GM19372 (cell line): Measurements from ENCODE around the gene HSPA1A.
"Not testable (repeated sequence)": the region's sequence is repeated elsewhere in the genome, so short reads cannot be mapped to it uniquely, and the experiment has no call there.

Source experiments
- ATAC-seq: cut with Tn5 transposase; IDR thresholded peaks from one replicate; pipeline ENCODE4 v1.9.1; 2021; ENCODE audit warnings: mild to moderate bottlenecking, low read depth, moderate library complexity; ENCODE audit not compliant: unreplicated experiment

The HSPA1A gene

DNA sequence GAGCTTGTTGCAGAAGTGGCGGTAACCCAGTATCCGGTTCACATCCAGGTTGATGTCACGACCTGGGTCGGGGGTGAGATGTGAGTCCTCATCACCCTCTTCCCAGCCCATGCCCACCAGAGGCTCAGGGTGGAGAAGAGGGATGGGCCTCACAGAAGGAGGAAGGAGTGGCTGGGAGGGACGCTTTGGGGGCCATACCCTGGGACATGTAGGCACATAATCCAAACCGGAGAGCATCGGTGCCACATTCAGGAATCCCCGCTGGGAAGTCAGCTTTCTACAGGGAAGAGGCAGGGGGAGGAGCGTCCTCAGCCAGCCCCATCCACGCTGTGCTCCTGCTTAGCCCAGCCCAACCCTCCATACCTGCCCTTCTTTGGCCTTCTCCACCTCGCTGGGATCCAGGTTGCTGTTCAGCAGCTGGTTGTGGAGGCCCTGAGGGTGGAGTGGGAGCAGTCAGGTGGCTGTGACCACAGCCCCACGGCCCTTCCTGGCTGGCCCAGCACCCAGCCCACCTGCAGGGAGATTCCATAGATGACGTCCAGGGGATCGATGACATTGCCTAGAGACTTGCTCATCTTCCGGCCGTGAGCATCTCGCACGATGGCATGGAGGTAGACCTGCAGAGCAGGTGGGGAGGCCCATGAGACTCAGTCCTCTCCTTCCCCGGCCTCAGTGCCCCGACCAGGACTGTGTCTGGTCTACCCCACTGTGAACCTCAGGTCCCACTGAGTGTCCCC lies 34.7 kb upstream of the HSPA1A start:
- ATAC-seq, result no peak

DNA sequence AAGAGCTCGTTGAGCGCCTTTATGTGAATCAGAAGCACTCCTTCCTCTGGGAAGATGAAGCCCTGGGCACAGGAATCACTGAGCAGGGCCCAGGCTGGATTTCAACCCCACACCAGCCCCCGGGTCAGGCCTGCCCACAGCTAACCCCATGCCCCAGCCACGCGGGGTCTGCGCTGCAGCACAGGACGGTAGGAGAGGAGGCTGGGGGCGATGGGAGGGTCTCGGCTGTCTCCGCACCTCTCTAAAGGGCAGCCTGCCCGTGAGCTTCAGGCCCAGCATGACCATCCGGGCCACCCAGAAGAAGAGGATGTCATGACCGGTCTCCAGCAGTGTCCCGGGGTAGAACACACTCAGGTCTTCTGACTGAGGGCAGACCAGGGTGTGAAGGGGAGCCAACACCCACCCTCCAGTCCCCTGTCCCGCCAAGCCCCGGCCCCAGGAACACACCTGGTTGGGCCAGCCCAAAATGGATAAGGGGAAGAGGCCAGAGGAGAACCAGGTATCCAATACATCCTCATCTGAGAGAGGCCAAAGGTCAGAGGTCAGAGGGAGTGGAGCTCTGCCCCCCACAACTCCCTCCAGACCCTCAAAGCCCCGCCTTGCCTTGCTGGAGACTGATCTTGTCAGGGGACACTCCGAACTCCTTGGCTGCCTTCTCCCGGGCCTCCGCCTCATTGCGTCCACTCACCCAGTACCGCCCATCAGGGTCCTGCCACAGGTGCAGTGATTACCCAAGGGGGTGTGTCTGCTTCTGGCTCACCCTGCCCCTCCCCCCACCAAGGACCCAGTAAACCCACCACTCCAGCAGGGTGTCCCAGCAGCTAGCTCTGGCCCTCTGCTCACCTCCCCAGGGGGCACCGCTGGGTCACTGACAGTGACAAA lies 33.9 kb upstream of the HSPA1A start:
- no peak for ATAC-seq

DNA sequence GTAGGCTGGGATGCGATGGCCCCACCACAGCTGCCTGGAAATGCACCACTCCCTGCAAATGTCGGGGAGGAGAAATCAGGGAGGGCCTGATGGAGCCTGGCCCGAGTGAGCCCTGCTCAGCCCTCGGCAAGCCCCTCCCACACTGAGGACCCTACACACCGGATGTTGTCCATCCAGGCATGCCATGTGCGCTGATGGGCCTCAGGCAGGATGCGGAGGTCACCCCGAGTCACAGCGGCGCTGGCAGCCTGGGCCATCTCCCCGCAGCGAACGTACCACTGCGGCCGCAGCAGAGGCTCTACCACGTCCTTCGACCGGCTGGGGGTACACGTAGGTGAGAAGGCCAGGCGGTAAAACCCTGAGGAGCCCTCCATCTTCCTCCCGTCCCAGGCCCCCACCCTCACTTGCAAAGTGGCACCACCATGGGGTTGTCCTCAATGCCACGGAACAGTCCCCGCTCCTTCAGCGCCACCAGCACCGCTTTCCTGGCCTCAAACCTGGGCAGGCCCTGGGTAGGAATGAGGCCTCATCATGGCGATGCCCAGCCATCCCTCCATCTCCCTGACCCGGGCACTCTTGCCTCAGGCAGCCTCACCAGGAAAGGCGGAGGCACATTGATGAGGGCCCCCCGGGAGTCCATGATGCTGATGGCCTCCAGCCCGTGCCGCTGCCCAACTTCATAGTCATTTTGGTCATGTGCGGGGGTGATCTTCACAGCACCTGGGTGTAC lies 33.1 kb upstream of the HSPA1A start:
- no peak for ATAC-seq

DNA sequence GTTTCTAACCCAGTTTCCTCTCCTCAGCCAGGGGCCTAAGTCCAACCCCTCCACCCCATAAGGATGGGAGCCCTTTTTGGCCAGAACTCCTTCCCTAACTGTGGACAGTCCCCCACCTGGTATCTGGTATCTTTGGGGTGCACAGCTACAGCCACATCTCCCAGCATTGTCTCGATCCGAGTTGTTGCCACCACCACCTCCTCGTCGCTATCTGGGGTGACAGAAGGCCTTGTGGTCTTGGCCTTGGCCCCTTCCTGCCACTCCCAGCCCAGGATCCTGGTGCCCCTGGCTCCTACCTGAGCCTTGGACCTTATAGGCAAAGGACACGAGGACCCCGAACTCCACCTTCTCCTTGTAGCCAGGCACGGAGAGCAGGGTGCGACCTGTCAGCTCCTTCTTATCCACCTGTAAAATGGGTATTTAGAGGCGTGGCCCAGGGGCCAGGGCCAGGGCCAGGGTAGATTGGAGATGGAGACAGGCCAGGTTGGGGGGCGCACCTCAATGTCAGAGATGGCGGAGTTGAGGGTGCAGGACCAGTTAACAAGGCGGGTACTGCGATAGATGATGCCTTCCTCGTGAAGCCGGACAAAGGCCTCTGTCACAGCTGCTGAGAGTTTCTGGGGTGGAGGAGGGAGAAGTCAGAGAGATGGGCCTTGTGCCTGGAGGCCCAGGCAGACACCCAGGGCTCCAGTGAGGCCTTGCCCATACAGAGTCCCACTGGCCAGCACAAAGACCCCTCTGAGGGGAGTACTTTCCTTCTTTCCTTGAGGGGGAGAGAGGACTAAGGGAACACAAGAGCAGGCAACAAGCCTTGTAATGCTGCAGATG lies 31.0 kb upstream of the HSPA1A start:
- ATAC-seq, result no peak

DNA sequence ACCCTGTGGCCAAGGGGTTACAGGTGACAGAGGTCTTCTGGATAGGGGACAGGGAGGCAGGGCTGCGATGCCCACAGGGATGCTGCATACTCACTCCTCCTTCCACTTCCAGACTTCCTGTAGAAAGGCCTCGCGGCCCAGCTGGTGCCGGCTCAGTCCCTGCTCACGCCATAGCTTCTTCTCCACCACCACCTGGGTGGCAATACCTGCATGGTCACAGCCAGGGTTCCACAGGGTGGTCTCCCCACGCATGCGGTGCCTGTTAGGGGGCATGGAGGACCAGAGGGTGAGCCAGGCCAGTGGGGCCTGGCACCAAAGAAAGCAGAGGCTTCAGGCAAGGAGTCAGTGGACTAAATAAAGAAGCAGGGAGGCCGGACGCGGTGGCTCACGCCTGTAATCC lies 29.9 kb upstream of the HSPA1A start:
- ATAC-seq, result no peak

DNA sequence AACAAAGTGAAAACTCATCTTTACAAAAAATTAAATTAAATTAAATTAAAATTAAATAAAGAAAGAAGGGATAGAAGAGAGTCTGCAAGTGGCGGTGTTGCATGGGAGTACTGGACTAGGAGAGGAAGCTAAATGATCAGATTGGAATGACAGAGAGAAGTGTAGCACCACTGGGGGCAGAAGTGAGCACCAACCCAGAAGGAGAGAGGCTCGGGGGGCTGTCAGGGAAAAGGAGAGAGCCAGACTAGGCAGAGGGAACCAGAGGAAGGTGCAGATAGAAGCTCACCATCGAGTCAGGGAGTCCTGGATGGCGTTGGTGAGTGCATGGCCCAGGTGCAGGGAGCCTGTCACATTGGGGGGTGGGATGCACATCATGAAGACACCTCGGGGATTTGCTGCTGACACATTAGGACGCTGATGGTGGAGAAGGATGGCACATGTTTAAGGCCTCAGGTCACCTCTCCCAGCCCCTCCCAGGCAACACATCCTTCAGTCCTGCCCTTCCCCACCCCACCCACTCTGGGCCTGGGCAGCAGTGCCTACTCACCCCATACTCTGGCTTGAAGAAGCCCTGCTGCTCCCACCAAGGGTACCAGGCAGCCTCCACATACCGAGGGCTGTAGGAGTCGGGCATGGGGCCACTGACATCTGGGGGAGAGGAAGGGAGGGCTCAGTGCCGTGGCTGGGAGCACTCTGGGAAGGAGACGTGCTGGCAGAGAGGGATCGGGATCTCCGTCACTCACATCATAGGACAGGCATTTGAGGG lies 23.8 kb upstream of the HSPA1A start:
- no peak for ATAC-seq

DNA sequence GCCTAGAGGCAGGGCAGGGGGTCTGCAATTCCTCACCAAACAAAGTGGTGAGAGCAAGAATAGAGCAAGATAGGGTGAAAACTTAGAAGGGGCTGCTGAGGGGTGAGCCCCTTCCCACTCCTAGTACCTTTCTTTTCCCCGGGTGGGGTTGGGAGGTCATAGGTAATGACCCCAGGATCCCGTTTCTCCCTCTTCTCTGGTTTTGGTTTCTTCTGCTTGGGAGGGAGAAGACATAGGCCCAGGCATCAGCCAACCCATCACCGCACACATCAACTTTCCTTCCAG lies 23.3 kb upstream of the HSPA1A start:
- no peak for ATAC-seq

DNA sequence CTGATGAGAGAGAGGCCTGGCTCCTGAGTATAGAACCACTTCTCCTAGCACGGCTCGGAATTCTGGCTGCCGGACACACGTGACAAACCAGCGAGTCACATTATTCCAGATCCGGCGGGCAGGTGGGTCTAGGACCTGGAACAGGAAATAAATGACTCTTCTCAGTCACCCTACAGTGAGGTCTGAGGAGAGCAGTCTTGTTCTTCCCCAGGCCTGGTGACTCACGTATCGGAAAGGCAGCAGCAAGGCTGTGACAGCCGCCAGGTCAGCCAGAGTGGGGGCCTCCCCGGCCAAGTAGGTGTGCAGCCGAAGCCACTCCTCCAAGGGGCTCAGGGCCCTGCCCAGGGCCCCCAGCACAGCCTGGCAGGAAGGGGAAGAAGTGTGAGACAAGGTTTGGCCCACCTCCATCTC lies 22.6 kb upstream of the HSPA1A start:
- ATAC-seq, result no peak

DNA sequence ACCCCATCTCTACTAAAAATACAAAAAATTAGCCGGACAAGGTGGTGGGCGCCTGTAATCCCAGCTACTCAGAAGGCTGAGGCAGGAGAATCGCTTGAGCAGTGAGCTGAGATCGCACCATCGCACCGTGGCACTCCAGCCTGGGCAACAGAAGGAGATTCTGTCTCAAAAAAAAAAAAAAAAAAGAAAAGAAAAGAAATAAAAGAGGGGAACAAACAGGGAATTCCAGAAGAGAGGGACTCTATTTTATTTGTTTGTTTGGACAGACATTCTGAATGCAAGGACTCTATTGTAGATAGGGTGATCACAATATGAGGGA lies 21.5 kb upstream of the HSPA1A start:
- not testable (repeated sequence) for ATAC-seq

DNA sequence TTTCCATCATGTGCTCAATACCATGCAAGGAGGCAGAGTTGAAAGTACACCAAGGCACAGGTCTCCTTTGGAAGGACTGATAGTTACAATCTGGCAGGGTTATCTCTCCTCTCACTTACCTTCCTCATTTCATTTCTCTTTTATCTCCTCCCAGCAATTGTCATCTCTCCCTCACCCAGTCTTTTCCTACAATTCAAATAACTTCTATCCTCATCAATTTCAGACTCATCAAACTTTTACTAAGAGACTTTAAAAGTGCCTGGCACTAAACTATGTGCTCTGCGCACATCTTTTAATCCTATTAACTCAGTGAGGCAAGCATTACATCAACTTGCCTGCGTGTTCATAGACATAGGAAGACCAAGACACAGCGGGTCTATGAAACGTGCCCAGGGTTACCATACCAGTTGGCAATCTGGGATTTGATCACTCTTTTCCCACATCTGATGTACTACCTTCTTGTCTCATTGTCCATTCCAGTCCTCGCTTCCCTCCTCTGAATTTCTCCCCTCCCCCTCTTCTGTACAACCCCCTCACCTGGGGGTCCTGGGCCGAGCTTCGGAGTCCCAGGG lies 21.0 kb upstream of the HSPA1A start:
- ATAC-seq, result no peak

DNA sequence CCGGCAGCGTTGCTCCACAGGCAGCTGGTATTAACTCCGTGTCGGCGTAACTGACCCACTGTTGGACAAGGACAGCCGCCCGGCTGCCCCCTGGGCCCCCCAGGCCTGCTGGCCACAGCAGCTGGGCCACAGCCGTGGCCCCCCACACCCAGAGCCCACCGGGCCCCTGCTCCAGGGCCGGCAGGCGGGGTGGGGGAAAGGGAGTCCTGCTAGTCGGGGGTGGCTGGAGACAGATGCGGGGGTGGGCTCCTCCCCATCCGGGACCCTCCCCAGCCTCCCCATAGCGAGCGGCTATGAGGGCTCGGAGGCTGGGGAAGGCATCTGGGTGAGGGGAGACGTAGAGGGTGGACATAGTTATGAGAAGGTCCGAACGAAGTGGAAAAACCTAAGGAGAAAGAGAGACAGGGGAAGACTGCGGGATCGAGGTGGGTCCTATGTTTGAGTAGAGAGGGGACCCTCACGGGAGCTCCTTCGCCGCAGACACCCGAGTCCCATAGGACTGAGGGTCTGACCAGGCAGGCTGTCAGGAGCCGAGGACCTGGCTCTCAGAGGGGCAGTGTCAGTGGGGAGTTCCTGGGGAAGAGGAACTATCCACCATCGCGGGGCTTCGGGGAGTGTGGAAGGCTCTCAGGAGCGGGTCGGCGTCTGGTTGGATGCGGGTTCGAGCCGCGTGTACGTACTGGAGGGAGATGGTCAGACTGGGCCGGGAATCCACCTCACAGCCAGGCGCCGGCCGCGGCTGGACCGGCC lies 20.3 kb upstream of the HSPA1A start:
- ATAC-seq, result no peak

DNA sequence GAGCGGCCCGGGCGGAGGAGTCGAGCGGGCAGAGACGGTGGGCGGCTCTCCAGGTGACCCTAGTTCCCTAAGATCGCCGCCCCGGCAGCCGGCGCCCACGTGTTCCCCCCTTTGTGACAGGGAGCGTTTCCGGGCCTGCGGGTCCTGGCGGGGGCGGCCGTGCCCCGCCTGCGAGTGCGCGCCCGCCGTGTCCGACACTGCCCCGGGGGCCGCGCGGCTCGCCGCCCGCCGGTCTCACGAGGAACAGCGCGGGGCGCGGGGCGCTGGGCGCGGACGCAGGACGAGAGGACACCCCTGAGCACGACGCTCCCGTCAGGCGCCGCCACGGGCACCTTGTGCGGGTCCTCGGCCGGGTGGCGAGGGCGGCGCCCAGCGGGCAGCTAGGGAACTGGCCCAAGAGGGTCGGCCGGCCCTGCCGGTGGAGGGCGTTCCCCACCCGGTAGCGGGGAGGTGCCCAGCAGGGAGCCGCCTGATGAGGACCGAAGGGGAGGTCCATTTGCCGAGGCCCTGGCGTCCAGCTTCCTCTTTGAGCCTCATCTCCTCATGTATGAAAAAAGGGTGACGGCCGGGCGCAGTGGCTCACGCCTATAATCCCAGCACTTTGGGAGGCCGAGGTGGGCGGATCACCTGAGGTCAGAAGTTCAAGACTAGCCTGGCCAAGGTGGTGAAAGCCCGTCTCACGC lies 19.6 kb upstream of the HSPA1A start, which contains the start of gene VARS1:
Gene VARS1 (minus strand): TSS at position 137 of the 683 bp plus-strand sequence. CDS start 535 bp downstream, outside the sequence.
- ATAC-seq, result peak; percentile 74

DNA sequence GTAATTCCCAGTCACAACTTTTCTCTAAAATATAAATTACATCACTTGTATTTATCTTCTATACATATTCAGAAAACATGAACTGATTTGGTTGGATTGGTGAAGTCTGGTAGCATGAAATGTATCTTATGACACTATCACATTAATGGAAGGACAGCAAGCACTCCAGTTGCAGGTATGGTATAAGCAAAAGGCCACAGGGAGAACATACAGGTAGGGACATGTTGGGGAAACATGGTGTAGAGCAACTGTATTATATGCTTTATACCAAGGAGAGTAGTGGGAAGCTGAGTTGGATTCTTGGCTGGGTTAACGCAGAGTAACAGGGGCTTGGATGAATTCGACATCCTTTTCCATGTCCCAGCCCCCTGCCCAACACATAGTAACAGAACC lies 18.4 kb upstream of the HSPA1A start:
- no peak for ATAC-seq

DNA sequence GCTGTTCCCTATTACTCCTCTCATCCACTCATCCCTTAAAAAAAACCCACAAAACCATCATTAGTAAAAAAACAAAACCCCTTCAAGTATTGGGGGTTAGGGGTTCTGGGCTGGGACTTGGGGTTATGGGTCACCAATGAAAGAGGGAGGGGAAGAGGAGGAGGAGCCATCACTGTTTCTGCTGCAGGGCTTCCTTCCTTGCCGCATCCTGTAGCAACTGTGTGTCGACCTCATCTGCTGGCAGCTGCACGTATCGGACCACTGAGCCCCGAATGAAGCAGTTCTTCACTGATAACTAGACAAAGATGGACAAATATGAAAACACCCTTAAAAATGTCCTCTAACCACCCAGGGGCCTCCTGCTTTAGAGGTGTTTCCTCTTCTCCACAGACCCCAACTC lies 17.8 kb upstream of the HSPA1A start:
- ATAC-seq, result no peak

DNA sequence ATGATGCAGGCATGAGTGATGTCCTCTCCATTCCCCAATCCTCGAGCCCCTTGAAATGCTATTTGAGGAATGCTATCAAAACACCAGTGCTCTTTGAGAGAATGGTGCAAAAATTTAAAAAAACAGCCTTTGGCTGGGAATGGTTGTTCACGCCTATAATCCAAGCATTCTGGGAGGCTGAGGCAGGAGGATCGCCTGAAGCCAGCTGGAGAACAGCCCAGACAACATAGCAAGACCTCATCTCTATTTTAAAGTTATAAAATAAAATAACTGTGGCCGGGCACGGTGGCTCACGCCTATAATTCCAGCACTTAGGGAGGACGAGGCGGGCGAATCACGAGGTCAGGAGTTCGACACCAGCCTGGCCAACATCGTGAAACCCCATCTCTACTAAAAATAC lies 15.6 kb upstream of the HSPA1A start:
- ATAC-seq, result no peak

DNA sequence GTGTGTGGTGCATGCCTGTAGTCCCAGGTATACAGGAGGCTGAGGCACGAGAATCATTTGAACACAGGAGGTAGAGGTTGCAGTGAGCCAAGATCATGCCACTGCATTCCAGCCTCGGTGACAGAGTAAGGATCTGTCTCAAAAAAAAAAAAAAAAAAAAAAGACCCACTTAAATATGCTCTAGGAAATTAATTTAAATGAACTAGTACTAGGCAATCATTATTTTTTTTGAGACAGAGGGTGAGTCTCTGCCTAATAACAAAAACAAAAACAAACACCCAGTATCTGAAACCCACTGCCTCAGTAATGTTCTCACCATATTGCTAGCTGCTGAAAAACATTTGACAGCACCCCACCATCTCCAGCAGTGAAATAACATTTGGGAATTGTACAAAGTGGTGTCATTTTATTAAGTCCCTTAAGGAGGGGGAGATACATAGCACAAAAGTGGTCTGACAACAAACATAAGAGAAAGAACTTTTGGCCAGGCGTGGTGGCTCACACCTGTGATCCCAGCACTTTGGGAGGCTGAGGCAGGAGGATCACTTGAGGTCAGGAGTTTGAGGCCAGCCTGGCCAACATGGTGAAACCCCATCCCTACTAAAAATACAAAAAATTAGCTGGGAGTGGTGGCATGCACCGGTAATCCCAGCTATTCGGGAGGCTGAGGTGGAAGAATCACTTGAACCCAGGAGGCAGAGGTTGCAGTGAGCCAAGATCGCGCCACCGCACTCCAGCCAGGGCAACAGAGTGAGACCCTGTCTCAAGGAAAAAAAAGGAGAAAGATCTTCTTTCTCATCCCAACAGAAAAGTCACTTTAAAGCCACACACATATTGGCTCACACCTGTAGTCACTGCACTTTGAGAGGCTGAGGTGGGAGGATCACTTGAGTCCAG lies 14.1 kb upstream of the HSPA1A start:
- ATAC-seq, result not testable (repeated sequence)

DNA sequence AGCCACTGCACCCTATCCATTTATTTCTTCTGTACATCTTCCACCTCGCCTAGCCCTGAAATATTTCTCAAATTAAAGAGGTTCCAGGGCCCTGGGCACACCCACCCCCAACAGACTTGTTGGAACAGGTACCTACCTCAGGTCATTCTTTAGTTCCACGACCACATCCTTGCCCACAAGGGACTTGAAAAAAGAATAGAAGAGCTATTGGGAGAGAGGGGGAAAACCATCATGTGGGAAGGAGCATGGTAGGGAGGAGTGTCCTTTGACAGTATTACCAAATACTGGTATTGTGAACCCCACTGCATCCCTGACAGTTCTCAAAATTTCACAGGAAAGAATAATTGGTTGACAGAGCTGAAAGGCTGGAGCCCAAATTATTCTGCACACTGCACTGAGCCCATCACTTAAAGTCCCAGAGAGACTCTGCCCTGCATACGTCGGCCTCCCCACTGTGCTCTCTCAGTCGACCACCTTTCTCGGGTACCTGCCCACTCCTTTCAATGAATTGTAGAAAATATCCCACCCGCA lies 9.3 kb upstream of the HSPA1A start:
- no peak for ATAC-seq
